Spleen (tissue), 7 donors: Measurements from ENCODE around the gene APCDD1L.

Source experiments
- CTCF ChIP-seq, 11 experiments: fragments of 200-600 bp in 7 of 11; fragments of 450-650 bp in 4 of 11; sonication (generic) in 4 of 11; IDR thresholded peaks in 8 of 11; conservative IDR thresholded peaks in 3 of 11; 1 replicate in 7 of 11; 2 replicates in 4 of 11; pipeline versions ENCODE4 v1.4.0 to v1.8.0; 2016 to 2021; ENCODE audit warnings: antibody characterized with exemption in 11 of 11, inconsistent platforms in 4 of 11, mild to moderate bottlenecking in 1 of 11
- POLR2AphosphoS5 ChIP-seq, 3 donors: sonication (generic); formaldehyde crosslinking; IDR thresholded peaks; one replicate each; pipeline ENCODE4 v1.5.1; 2017; ENCODE audit warnings: antibody characterized with exemption in 3 of 3
- donor health status: DM: no; HTN: no; CAD: no; lungs with moderate emphysema.
- donor health status: DM: no; HTN: no; CAD: no.
- donor health status: DM: no; HTN: no; CAD: no.

- TF ChIP-seq CTCF (IDR thresholded peaks at IDR 0.05 in 8 of 11, conservative IDR thresholded peaks at IDR 0.05 in 3 of 11) = no peak
- no peak for TF ChIP-seq POLR2AphosphoS5 (IDR thresholded peaks at IDR 0.05)
Observed at GRCh38 chr20:58547623-58548475, 32.6 kb upstream of the APCDD1L start.
